Osteocyte (in vitro differentiated cells): ENCODE results near the gene MS4A12. TPM values are rescaled to one million over a fixed set of nuclear protein-coding genes. Genes with fewer than 3 reads are reported as not detected.

Experiments
- DNase-seq: peaks from one replicate; pipeline ENCODE4 v3.0.0; 2021; ENCODE audit warnings: mixed read lengths; ENCODE audit not compliant: unreplicated experiment; ENCODE audit errors: extremely low spot score
- H3K27ac Mint-ChIP-seq: one replicate; pipeline ENCODE4 v1.8.0; 2021; ENCODE audit warnings: mild to moderate bottlenecking, mixed read lengths; ENCODE audit not compliant: unreplicated experiment
- H3K27me3 Mint-ChIP-seq: one replicate; pipeline ENCODE4 v1.8.0; 2021; ENCODE audit warnings: mixed read lengths; ENCODE audit not compliant: unreplicated experiment
- H3K36me3 Mint-ChIP-seq: one replicate; pipeline ENCODE4 v1.8.0; 2021; ENCODE audit warnings: mixed read lengths; ENCODE audit not compliant: unreplicated experiment
- H3K4me1 Mint-ChIP-seq: one replicate; pipeline ENCODE4 v1.8.0; 2021; ENCODE audit warnings: mixed read lengths; ENCODE audit not compliant: unreplicated experiment
- H3K4me3 Mint-ChIP-seq: one replicate; pipeline ENCODE4 v1.8.0; 2021; ENCODE audit warnings: mild to moderate bottlenecking, moderate library complexity, mixed read lengths; ENCODE audit not compliant: unreplicated experiment
- H3K9me3 Mint-ChIP-seq: one replicate; pipeline ENCODE4 v1.8.0; 2021; ENCODE audit warnings: mixed read lengths; ENCODE audit not compliant: unreplicated experiment
- total RNA-seq: library from RNA; stranded (reverse); gene quantifications from 2 replicates; pipeline ENCODE4 v1.2.1, GENCODE V29; 2021
- TF ChIP-seq, protein P1 (sequence below): fragments of 200-600 bp; sonication (generic); IDR thresholded peaks from 2 replicates; pipeline ENCODE4 v1.5.0; 2021; ENCODE audit warnings: antibody characterized with exemption, mild to moderate bottlenecking, moderate library complexity

MS4A12 gene
- total RNA-seq, 1 donor from 2014 or later, result not detected

DNA sequence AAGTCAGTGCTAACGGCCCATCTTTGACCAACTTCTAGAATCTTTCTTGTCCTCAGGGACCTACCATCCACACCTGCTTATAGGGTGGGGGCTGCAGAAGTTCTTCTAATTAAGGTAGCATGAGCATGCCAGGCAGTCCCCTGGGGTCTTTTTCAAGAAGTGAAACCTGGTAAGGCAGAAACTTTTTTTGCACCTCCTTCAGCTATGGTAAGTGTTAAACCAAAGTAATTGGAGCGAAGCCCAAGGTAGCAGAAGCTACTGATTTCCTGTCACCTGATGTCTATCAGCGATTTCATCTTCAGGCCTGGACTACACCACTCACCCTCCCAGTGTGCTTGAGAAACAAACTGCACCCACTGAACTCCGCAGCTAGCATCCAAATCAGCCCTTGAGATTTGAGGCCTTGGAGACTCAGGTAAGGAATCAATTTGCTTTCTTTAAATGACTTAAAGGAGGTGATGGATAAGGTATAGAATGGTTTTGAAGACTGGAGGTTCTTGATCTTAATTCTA is 37.0 kb upstream of the MS4A12 start, which contains the start of gene MS4A1:
TSS of gene MS4A1 (plus strand) at position 317 of the 512 bp plus-strand sequence. CDS start 6,528 bp downstream, outside the sequence.
- Mint-ChIP-seq H3K4me3 (no peak within 1 kb of the TSS), H3K9me3 (no peaks in the 10 kb centered on the region), H3K36me3 (no peaks in the 10 kb centered on the region), H3K27me3 (peaks cover 22% of the 10 kb centered on the region), H3K27ac (no peak within 1 kb of the TSS), H3K4me1 (no peaks in the 10 kb centered on the region)
- DNase-seq, result no peak
- TF ChIP-seq, protein P1, sequence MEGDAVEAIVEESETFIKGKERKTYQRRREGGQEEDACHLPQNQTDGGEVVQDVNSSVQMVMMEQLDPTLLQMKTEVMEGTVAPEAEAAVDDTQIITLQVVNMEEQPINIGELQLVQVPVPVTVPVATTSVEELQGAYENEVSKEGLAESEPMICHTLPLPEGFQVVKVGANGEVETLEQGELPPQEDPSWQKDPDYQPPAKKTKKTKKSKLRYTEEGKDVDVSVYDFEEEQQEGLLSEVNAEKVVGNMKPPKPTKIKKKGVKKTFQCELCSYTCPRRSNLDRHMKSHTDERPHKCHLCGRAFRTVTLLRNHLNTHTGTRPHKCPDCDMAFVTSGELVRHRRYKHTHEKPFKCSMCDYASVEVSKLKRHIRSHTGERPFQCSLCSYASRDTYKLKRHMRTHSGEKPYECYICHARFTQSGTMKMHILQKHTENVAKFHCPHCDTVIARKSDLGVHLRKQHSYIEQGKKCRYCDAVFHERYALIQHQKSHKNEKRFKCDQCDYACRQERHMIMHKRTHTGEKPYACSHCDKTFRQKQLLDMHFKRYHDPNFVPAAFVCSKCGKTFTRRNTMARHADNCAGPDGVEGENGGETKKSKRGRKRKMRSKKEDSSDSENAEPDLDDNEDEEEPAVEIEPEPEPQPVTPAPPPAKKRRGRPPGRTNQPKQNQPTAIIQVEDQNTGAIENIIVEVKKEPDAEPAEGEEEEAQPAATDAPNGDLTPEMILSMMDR, result no peak

GRCh38 chr11:60457576-60457975 is 35.0 kb upstream of the MS4A12 start:
- H3K36me3 Mint-ChIP-seq, result no peaks in the 10 kb centered on the region
- no peaks in the 10 kb centered on the region for H3K9me3 Mint-ChIP-seq
- H3K4me3 Mint-ChIP-seq, result no peak overlapping the region
- no peak for DNase-seq
- no peak overlapping the region for H3K27ac Mint-ChIP-seq
- TF ChIP-seq, protein P1, result no peak
- peaks cover 22% of the 10 kb centered on the region for H3K27me3 Mint-ChIP-seq
- no peaks in the 10 kb centered on the region for H3K4me1 Mint-ChIP-seq

DNA sequence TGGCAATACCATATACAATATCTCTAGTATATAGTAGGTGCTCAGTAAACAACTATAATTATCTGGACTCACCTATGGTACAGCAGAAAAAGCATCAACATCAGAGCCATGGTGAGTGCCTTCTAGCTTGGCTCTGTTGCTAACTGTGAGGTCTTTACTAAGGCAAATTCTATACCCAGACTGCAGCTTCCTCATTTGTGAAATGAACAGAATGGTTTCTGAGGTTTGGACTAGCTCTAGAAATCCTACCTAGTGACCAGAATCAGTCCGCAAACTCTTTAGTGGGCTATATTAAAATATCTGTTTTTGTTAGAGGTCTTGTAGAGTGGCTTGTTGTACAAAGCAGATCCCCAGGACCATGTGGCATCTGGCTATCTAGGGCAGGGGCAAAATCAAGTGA is 33.2 kb upstream of the MS4A12 start:
- Mint-ChIP-seq H3K36me3 (no peaks in the 10 kb centered on the region), H3K9me3 (no peaks in the 10 kb centered on the region), H3K4me1 (no peaks in the 10 kb centered on the region), H3K4me3 (no peak overlapping the region), H3K27me3 (peaks cover 17% of the 10 kb centered on the region), H3K27ac (no peak overlapping the region)
- TF ChIP-seq, protein P1, result no peak
- no peak for DNase-seq

DNA sequence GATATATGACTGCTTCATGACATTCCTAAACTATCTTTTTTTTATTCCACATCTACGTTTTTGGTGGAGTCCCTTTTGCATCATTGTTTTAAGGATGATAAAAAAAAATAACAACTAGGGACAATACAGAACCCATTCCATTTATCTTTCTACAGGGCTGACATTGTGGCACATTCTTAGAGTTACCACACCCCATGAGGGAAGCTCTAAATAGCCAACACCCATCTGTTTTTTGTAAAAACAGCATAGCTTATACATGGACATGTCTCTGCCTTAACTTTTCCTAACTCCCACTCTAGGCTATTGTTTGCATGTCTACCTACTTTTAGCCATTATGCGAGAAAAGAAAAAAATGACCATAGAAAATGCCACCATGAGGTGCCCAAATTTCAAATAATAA is 23.7 kb upstream of the MS4A12 start:
- H3K27me3 Mint-ChIP-seq, result peaks cover 15% of the 10 kb centered on the region
- H3K36me3 Mint-ChIP-seq, result no peaks in the 10 kb centered on the region
- no peak overlapping the region for H3K4me3 Mint-ChIP-seq
- no peaks in the 10 kb centered on the region for H3K9me3 Mint-ChIP-seq
- TF ChIP-seq, protein P1, result no peak
- no peak for DNase-seq
- no peaks in the 10 kb centered on the region for H3K4me1 Mint-ChIP-seq
- H3K27ac Mint-ChIP-seq, result no peak overlapping the region

DNA sequence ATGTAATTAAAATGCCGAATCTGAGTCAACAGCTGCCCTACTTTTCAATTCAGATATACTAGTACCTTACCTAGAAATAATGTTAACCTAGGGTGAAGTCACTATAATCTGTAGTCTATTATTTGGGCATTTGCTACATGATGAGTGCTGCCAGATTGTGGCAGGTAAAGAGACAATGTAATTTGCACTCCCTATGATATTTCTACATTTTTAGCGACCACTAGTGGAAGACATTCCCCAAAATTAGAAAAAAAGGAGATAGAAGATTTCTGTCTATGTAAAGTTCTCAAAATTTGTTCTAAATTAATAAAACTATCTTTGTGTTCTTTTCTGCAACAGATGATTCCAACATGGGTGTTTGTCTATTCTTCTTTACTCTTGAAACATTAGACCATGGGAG is 22.9 kb upstream of the MS4A12 start:
- no peaks in the 10 kb centered on the region for H3K4me1 Mint-ChIP-seq
- TF ChIP-seq, protein P1, result no peak
- H3K27me3 Mint-ChIP-seq, result peaks cover 10% of the 10 kb centered on the region
- no peak for DNase-seq
- no peaks in the 10 kb centered on the region for H3K9me3 Mint-ChIP-seq
- no peaks in the 10 kb centered on the region for H3K36me3 Mint-ChIP-seq
- H3K27ac Mint-ChIP-seq, result no peak overlapping the region
- H3K4me3 Mint-ChIP-seq, result no peak overlapping the region
